Measurements from ENCODE around the gene TMEM61.

DNA sequence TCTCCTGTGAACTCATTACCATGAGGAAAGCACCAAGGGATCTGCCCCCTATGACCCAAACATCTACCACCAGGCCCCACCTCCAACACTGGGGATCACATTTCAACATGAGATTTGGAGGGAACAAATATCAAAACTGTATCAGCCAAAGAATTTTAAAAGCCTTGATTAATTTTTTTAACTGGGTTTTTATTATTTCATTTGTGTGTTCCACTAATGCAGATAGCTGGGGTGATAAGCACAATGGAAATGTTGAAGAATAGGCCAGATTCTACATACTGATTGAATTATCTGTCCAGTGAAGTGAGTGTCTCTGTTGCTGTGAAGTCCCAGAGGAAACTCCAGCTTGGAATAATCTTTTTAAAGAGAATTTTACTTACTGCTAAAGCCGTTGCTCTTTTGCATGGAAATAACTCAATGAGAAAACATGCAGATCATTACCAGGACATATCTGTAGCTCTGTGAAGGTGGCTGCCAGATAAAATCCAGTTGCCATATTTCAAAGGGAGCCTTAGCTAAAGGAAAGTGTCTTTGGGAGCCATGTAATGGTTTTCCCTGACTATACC, 49.1 kb upstream of the TMEM61 start:
- TF ChIP-seq POLR2A (IDR thresholded peaks at IDR 0.05; ENCODE audit: low read depth, low read length) = no peak
- no peak for TF ChIP-seq POLR2AphosphoS5 (IDR thresholded peaks at IDR 0.05; ENCODE audit: low read depth, low read length)
- no peak for TF ChIP-seq TAF1 (IDR thresholded peaks at IDR 0.05; ENCODE audit: borderline replicate concordance, low read depth, low read length)

Data from GM12892 (cell line).